A549 (cell line): ENCODE data around the gene SLC25A19. TPM values are rescaled to one million over a fixed set of nuclear protein-coding genes. Genes with fewer than 3 reads are reported as not detected.

Experiments
- ATAC-seq, 2 experiments: fragments of 200-7000 bp in 1 of 2; fragments of >200 bp in 1 of 2; cut with Nextera tagmentation in 1 of 2; cut with Tn5 transposase in 1 of 2; 3 replicates each; pipeline versions ENCODE4 v1.8.0 to v1.9.1; 2018 to 2020; ENCODE audit warnings: mild to moderate bottlenecking in 1 of 2, moderate library complexity in 1 of 2
- CTCF ChIA-PET: fragments of 300-600 bp; sonication (Branson Sonifier 250); formaldehyde crosslinking; extraction: SDS; loops from one replicate; lab custom pipeline; 2021; ENCODE audit warnings: antibody characterized with exemption, inconsistent platforms; lab: Yijun Ruan, JAX
- POLR2A ChIA-PET: fragments of 350-600 bp; formaldehyde crosslinking; extraction: SDS; loops from one replicate; lab custom pipeline; 2021; ENCODE audit warnings: antibody characterized with exemption, inconsistent platforms; lab: Yijun Ruan, JAX
- DNase-seq, 2 experiments: peaks; one replicate each; pipeline versions ENCODE4 v3.0.0 to v3.0.0-alpha.2; 2011 to 2016; ENCODE audit warnings: low read depth in 1 of 2, low spot score in 1 of 2
- FAIRE-seq: peaks from 2 replicates; lab custom pipeline; 2011; peaks lifted over from hg19 to GRCh38; lab: Jason Lieb, UNC
- H3K27ac ChIP-seq, 2 experiments: fragments of >200 bp; sonication (Bioruptor Twin); formaldehyde crosslinking; 3 replicates each; pipeline ENCODE4 v1.5.1; 2016 to 2017
- H3K4me1 ChIP-seq: fragments of >200 bp; sonication (Bioruptor Twin); formaldehyde crosslinking; 3 replicates; pipeline ENCODE4 v1.6.1; 2016
- H3K4me2 ChIP-seq: fragments of >200 bp; sonication (Bioruptor Twin); formaldehyde crosslinking; 3 replicates; pipeline ENCODE4 v1.6.1; 2016
- H3K4me3 ChIP-seq: fragments of >200 bp; sonication (Bioruptor Twin); formaldehyde crosslinking; 3 replicates; pipeline ENCODE4 v1.5.1; 2016
- H3K9me3 ChIP-seq: fragments of >200 bp; sonication (Bioruptor Twin); formaldehyde crosslinking; 3 replicates; pipeline ENCODE4 v1.6.1; 2016
- CBX8 ChIP-seq: fragments of 200-600 bp; sonication (generic); IDR thresholded peaks from 2 replicates; pipeline ENCODE4 v1.6.1; 2016
- CEBPB ChIP-seq, 2 experiments: fragments of >200 bp in 1 of 2; sonication (Bioruptor Twin) in 1 of 2; formaldehyde crosslinking in 1 of 2; IDR thresholded peaks; 2 replicates each; pipeline ENCODE4 v1.6.1; 2012 to 2016
- EHF ChIP-seq: fragments of 250-450 bp; sonication (Bioruptor Pico); IDR thresholded peaks from 2 replicates; pipeline ENCODE4 v1.5.0; 2020; ENCODE audit warnings: mild to moderate bottlenecking
- EHMT2 ChIP-seq: fragments of 200-600 bp; sonication (generic); IDR thresholded peaks from 2 replicates; pipeline ENCODE4 v1.6.1; 2016; ENCODE audit warnings: antibody characterized with exemption, low read depth, mild to moderate bottlenecking, moderate library complexity
- EP300 ChIP-seq, 2 experiments: fragments of >200 bp; sonication (Bioruptor Twin); formaldehyde crosslinking; IDR thresholded peaks; 2 replicates in 1 of 2; 3 replicates in 1 of 2; pipeline ENCODE4 v1.6.1; 2016 to 2017
- ESRRA ChIP-seq: fragments of 150-350 bp; IDR thresholded peaks from 2 replicates; pipeline ENCODE4 v1.6.1; 2014; ENCODE audit warnings: mild to moderate bottlenecking, low read length, borderline replicate concordance
- HDAC2 ChIP-seq: fragments of 200-600 bp; sonication (generic); IDR thresholded peaks from 2 replicates; pipeline ENCODE4 v1.6.1; 2016
- HEYL ChIP-seq: fragments of 250-450 bp; sonication (Bioruptor Pico); IDR thresholded peaks from 2 replicates; pipeline ENCODE4 v1.8.0; 2021; ENCODE audit warnings: mild to moderate bottlenecking, moderate library complexity
- HOXB5 ChIP-seq: fragments of 250-450 bp; sonication (Bioruptor Pico); IDR thresholded peaks from 2 replicates; pipeline ENCODE4 v1.5.0; 2020; ENCODE audit warnings: mild to moderate bottlenecking, moderate library complexity
- KDM1A ChIP-seq: fragments of 200-600 bp; sonication (generic); IDR thresholded peaks from 2 replicates; pipeline ENCODE4 v1.6.1; 2016; ENCODE audit warnings: low read depth, mild to moderate bottlenecking
- MYC ChIP-seq: IDR thresholded peaks from 2 replicates; pipeline ENCODE4 v1.6.1; 2012; ENCODE audit warnings: mild to moderate bottlenecking, inconsistent platforms, low read length, improper control_type of control experiment, borderline replicate concordance
- NFE2L2 ChIP-seq: fragments of 150-350 bp; conservative IDR thresholded peaks from 2 replicates; pipeline ENCODE4 v1.6.1; 2014; ENCODE audit warnings: low read length
- PHF8 ChIP-seq: fragments of 200-600 bp; sonication (generic); IDR thresholded peaks from 2 replicates; pipeline ENCODE4 v1.6.1; 2016; ENCODE audit warnings: low read depth, mild to moderate bottlenecking, antibody characterized with exemption, moderate library complexity, borderline replicate concordance
- RAD21 ChIP-seq, 2 experiments: fragments of >200 bp in 1 of 2; sonication (Bioruptor Twin) in 1 of 2; formaldehyde crosslinking in 1 of 2; IDR thresholded peaks in 1 of 2; conservative IDR thresholded peaks in 1 of 2; 2 replicates in 1 of 2; 3 replicates in 1 of 2; pipeline ENCODE4 v1.6.1; 2012 to 2018; ENCODE audit warnings: inconsistent platforms in 1 of 2
- RARB ChIP-seq: fragments of 250-450 bp; sonication (Bioruptor Pico); IDR thresholded peaks from 2 replicates; pipeline ENCODE4 v1.8.0; 2021; ENCODE audit warnings: mild to moderate bottlenecking, moderate library complexity
- RFX5 ChIP-seq: fragments of 450-650 bp; IDR thresholded peaks from 2 replicates; pipeline ENCODE4 v1.7.1; 2014; ENCODE audit warnings: antibody characterized with exemption, mild to moderate bottlenecking, moderate library complexity
- RNF2 ChIP-seq: fragments of 200-600 bp; sonication (generic); IDR thresholded peaks from 2 replicates; pipeline ENCODE4 v1.6.1; 2016; ENCODE audit warnings: low read depth, mild to moderate bottlenecking, antibody characterized with exemption, moderate library complexity, borderline replicate concordance
- SREBF2 ChIP-seq: fragments of 450-650 bp; IDR thresholded peaks from 2 replicates; pipeline ENCODE4 v1.6.1; 2014; ENCODE audit warnings: mild to moderate bottlenecking, moderate library complexity
- TFCP2L1 ChIP-seq: fragments of 250-450 bp; sonication (Bioruptor Pico); IDR thresholded peaks from 2 replicates; pipeline ENCODE4 v1.5.0; 2021; ENCODE audit warnings: mild to moderate bottlenecking
- TP53 ChIP-seq: fragments of 250-450 bp; sonication (Bioruptor Pico); IDR thresholded peaks from 2 replicates; pipeline ENCODE4 v1.5.0; 2021; ENCODE audit warnings: mild to moderate bottlenecking, moderate library complexity
- ZC3H11A ChIP-seq: fragments of 450-650 bp; IDR thresholded peaks from 2 replicates; pipeline ENCODE4 v1.6.1; 2014; ENCODE audit warnings: antibody characterized with exemption, mild to moderate bottlenecking
- ZSCAN20 ChIP-seq: fragments of 250-450 bp; sonication (Bioruptor Pico); IDR thresholded peaks from 2 replicates; pipeline ENCODE4 v1.8.0; 2022; ENCODE audit warnings: mild to moderate bottlenecking, moderate library complexity
- WGBS: methylation state at CpG from one replicate; pipeline ENCODE4 v1.1.6; 2017; ENCODE audit errors: missing lambda C conversion rate; 5-methylcytosine and 5-hydroxymethylcytosine counted together
- polyA plus RNA-seq, 4 experiments: library from polyadenylated mRNA; depleted of rRNA in 3 of 4; stranded (reverse); fragments of >200 nt; fragmentation: RNase III in 1 of 4; extraction: RNeasy Plus Mini Kit Qiagen cat#74134 plus additional on column Dnase treatment in 1 of 4; gene quantifications; 2 replicates in 3 of 4; 3 replicates in 1 of 4; pipeline ENCODE4 v1.2.3, GENCODE V29; 2011 to 2017
- TF ChIP-seq, protein P1 (sequence below): IDR thresholded peaks from 2 replicates; pipeline ENCODE4 v1.6.1; 2012; ENCODE audit warnings: low read depth, borderline replicate concordance
- TF ChIP-seq, protein P2 (sequence below): fragments of >200 bp; sonication (Bioruptor Twin); formaldehyde crosslinking; IDR thresholded peaks from 2 replicates; pipeline ENCODE4 v1.6.1; 2016

SLC25A19 gene
- polyA plus RNA-seq, 2 of the 4 experiments (the other 2 are of a cell fraction): 14.9 to 15.3 TPM

DNA sequence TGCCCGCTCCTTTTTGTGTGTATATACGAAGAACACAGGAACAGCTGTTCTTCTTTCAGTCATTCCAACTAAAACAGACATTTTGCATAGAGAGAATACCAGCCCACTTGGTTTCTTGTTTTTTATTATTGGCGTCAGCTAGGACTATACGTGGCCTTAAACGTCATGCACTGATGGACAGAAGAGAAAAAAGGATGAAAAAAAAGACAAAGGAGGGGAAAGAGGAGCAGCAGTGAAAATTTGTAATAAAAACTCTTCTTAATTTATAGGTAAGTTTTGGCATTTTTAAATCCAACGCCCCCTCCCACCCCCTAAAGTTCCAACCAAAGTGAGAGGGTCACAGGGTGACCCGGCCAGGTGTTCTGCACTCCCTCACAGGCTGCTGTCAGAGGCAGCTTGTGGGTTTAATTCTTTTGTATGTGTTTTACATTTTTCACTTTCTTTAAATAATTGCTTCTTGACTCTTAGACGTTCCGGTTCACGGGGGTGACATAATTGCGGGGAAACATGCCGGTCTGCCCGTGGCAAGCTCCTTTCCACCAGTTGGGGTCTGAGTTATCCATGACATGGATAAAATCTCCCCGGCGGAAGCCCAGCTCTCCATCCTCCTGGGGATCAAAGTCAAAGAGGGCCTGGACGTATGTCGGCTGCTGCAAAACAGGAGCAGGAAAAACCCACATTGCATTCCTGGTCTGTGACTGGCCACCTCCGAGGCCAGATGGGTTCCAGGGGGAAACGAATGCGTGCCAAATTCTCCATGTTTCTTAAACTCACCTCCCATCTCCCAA lies 30.9 kb upstream of the SLC25A19 start (continued):
- TF ChIP-seq RNF2: no peak
- no peak for TF ChIP-seq KDM1A
- no peak for TF ChIP-seq ZSCAN20 (CRISPR knock-in tag)
- TF ChIP-seq EP300 (IDR thresholded peaks at IDR 0.05): no peak
- TF ChIP-seq RAD21 (conservative IDR thresholded peaks at IDR 0.05 in 1 of 2, IDR thresholded peaks at IDR 0.05 in 1 of 2): no peak

DNA sequence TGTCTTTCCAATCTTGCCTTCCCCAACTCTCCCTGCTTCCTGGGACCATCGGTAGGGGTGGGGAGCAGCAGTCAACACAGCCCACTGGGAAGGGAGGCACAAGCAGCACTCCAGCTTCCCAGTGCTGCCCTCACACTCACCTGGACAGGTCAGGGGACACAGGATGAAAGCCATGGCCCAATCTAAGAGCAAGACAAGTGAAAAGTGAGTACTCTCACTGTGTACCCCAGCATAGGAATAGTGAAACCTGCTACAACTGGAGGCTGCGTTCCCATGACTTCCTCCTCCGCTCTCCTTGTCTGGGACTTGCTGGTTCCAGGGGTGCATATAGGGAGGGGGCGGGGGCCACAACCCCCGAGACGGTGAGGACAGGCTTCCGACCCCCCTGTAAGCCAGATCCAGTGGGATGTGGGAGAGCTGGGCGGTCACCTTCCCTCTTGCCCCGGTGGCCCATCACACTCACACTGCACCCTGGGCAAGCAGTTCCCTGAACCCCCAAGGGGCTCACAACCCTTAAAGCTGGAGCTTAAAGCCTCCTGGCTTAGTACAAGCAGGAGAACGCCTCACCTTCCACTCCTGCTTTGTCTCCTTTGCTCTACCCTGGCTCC lies 29.5 kb upstream of the SLC25A19 start:
- FAIRE-seq (no peak), DNase-seq (no peak), ATAC-seq (no peak)
- H3K9me3 ChIP-seq: no peaks in the 10 kb centered on the region
- H3K27ac ChIP-seq: no peak overlapping the region
- POLR2A ChIA-PET: interaction anchor here (0.6 kb wide), 1 partner anchor 475 kb away, joined by 3 read pairs; no protein-coding TSS in a partner anchor
- TF ChIP-seq EHMT2: no peak
- H3K4me3 ChIP-seq: no peak overlapping the region
- no peaks in the 10 kb centered on the region for H3K4me1 ChIP-seq
- 96% methylated on average over 10 of the region's 10 CpGs for WGBS
- no peak overlapping the region for H3K4me2 ChIP-seq
- CTCF ChIA-PET: interaction anchor here (0.5 to 17.1 kb wide), 7 partner anchors 13 to 91 kb away, joined by 3 to 272 read pairs (median 3); partner anchors contain the start of genes GRB2 and MIF4GD

DNA sequence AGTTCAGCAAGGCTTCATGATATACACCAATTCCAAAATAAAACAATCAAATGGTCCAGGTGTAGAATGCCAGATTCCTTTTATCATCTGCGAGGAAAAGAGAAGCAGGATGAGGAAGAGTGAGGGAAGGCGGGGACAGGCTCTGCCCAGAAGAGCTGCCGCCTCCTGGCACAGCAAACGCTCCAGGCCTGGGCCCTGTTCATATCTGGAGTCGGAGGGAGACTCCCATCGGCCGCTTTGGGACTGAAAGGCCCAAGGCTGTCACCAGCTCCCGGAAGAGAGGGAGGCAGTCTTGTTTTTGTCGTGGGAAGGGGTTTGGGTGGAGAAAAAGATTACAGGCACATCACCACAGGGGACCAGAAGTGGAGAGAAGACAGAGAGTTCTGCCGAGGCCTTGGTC lies 29.0 kb upstream of the SLC25A19 start:
- Histone ChIP-seq H3K9me3 (no peaks in the 10 kb centered on the region), H3K4me3 (no peak overlapping the region), H3K27ac (no peak overlapping the region), H3K4me2 (no peak overlapping the region), H3K4me1 (no peaks in the 10 kb centered on the region)
- CTCF ChIA-PET: interaction anchor here (0.8 to 17.1 kb wide), 4 partner anchors 13 to 91 kb away, joined by 3 to 272 read pairs (median 4); partner anchors contain the start of genes GRB2 and MIF4GD
- 84% methylated on average over 10 of the region's 10 CpGs for WGBS
- ATAC-seq: no peak
- TF ChIP-seq KDM1A (no peak), HDAC2 (no peak), EHMT2 (no peak), TP53 (no peak), PHF8 (no peak), ZC3H11A (no peak), RFX5 (no peak), SREBF2 (no peak), HOXB5 (CRISPR knock-in tag) (no peak), CEBPB (IDR thresholded peaks at IDR 0.05) (no peak), NFE2L2 (no peak), TFCP2L1 (CRISPR knock-in tag) (no peak), MYC (no peak), CBX8 (no peak), ESRRA (no peak), HEYL (CRISPR knock-in tag) (no peak), RARB (CRISPR knock-in tag) (no peak), EHF (no peak)
- TF ChIP-seq, protein P1, sequence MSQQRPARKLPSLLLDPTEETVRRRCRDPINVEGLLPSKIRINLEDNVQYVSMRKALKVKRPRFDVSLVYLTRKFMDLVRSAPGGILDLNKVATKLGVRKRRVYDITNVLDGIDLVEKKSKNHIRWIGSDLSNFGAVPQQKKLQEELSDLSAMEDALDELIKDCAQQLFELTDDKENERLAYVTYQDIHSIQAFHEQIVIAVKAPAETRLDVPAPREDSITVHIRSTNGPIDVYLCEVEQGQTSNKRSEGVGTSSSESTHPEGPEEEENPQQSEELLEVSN: no peak
- TF ChIP-seq, protein P2, sequence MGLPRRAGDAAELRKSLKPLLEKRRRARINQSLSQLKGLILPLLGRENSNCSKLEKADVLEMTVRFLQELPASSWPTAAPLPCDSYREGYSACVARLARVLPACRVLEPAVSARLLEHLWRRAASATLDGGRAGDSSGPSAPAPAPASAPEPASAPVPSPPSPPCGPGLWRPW: no peak
- FAIRE-seq: no peak
- POLR2A ChIA-PET: interaction anchor here (0.6 kb wide), 1 partner anchor 476 kb away, joined by 3 read pairs; no protein-coding TSS in a partner anchor
- DNase-seq: no peak
